K562 (cell line): Measurements from ENCODE around the gene NISCH. TPM values are rescaled to one million over a fixed set of nuclear protein-coding genes. Genes with fewer than 3 reads are reported as not detected.

ENCODE experiments used
- HDAC6 ChIP-seq: IDR thresholded peaks from 2 replicates; pipeline ENCODE4 v1.6.1; 2012; ENCODE audit warnings: low read depth, mild to moderate bottlenecking, control low read depth, inconsistent platforms, low read length, moderate library complexity
- KDM4B ChIP-seq, 2 experiments: fragments of 450-650 bp in 1 of 2; sonication (generic) in 1 of 2; IDR thresholded peaks; 2 replicates each; pipeline ENCODE4 v1.6.1; 2016 to 2017; ENCODE audit warnings: borderline replicate concordance in 2 of 2, antibody characterized with exemption in 1 of 2, low read depth in 1 of 2, mild to moderate bottlenecking in 1 of 2
- MAFG ChIP-seq: fragments of 450-650 bp; conservative IDR thresholded peaks from 2 replicates; pipeline ENCODE4 v1.6.1; 2016; ENCODE audit warnings: missing genetic modification characterization, missing compliant biosample characterization
- MBD2 ChIP-seq: sonication (generic); IDR thresholded peaks from 2 replicates; pipeline ENCODE4 v1.6.1; 2016; ENCODE audit warnings: low read depth, borderline replicate concordance
- MEF2A ChIP-seq: IDR thresholded peaks from 2 replicates; pipeline ENCODE4 v1.6.1; 2011; ENCODE audit warnings: low read depth, mild to moderate bottlenecking, low read length, moderate library complexity; ENCODE audit not compliant: control insufficient read depth
- NRF1 ChIP-seq, 2 experiments: fragments of 450-650 bp; IDR thresholded peaks in 1 of 2; conservative IDR thresholded peaks in 1 of 2; 2 replicates each; pipeline ENCODE4 v1.6.1; 2014; ENCODE audit warnings: mild to moderate bottlenecking in 2 of 2
- PML ChIP-seq: IDR thresholded peaks from 2 replicates; pipeline ENCODE4 v1.6.1; 2012; ENCODE audit warnings: low read length, inconsistent platforms
- ZFP36 ChIP-seq: fragments of 150-350 bp; IDR thresholded peaks from 2 replicates; pipeline ENCODE4 v1.6.1; 2018; ENCODE audit warnings: low read length, low read depth; ENCODE audit not compliant: partially characterized antibody
- ZNF24 ChIP-seq: fragments of 450-650 bp; IDR thresholded peaks from 2 replicates; pipeline ENCODE4 v1.6.1; 2016
- ZNF274 ChIP-seq: IDR thresholded peaks from 2 replicates; pipeline ENCODE4 v1.6.1; 2011; ENCODE audit warnings: low read depth, mild to moderate bottlenecking, low read length, moderate library complexity, borderline replicate concordance
- ZNF408 ChIP-seq: fragments of 250-450 bp; sonication (Bioruptor Pico); IDR thresholded peaks from 2 replicates; pipeline ENCODE4 v1.4.0; 2020; ENCODE audit warnings: low read depth, mild to moderate bottlenecking, moderate library complexity
- polyA plus RNA-seq, 8 experiments: library from polyadenylated mRNA; depleted of rRNA in 4 of 8; stranded (reverse) in 5 of 8; unstranded in 3 of 8; fragments of >200 nt; fragmentation: Nextera tagmentation in 2 of 8; fragmentation: Illumina TruSeq in 1 of 8; extraction: Ambion mirVana in 2 of 8; extraction: Trizol in 1 of 8; gene quantifications; 2 replicates each; pipeline versions ENCODE4 v1.2.1 to v1.2.3, GENCODE V29; 2011 to 2014; ENCODE audit warnings: inconsistent platforms in 1 of 8, missing spikeins in 1 of 8
- total RNA-seq, 7 experiments: library from RNA; depleted of rRNA in 6 of 7; stranded (reverse); fragments of >200 nt in 6 of 7; fragmentation: Illumina TruSeq in 2 of 7; extraction: Trizol in 2 of 7; gene quantifications; 2 replicates each; pipeline versions ENCODE4 v1.2.1 to v1.2.3, GENCODE V29; 2011 to 2021; ENCODE audit warnings: low replicate concordance in 1 of 7
- TF ChIP-seq, protein P1 (sequence below): sonication (generic); formaldehyde crosslinking; IDR thresholded peaks from 2 replicates; pipeline ENCODE4 v1.8.0; 2022; ENCODE audit warnings: missing genetic modification reagents, mild to moderate bottlenecking, moderate library complexity, borderline replicate concordance
- TF ChIP-seq, protein P2 (sequence below): fragments of 250-450 bp; sonication (Bioruptor Pico); IDR thresholded peaks from 2 replicates; pipeline ENCODE4 v1.8.0; 2022; ENCODE audit warnings: inconsistent platforms
- TF ChIP-seq, protein P3 (sequence below), 2 experiments: IDR thresholded peaks; 2 replicates each; pipeline ENCODE4 v1.6.1; 2012; ENCODE audit warnings: improper control_type of control experiment in 2 of 2, low read depth in 2 of 2, low read length in 2 of 2, borderline replicate concordance in 1 of 2
- TF ChIP-seq, protein P4 (sequence below): fragments of 450-650 bp; formaldehyde crosslinking; IDR thresholded peaks from 2 replicates; pipeline ENCODE4 v1.4.0; 2020; ENCODE audit warnings: mild to moderate bottlenecking, moderate library complexity
- TF ChIP-seq, protein P5 (sequence below): fragments of 450-650 bp; IDR thresholded peaks from 2 replicates; pipeline ENCODE4 v1.6.1; 2017; ENCODE audit warnings: mild to moderate bottlenecking, moderate library complexity
- TF ChIP-seq, protein P6 (sequence below): sonication (generic); formaldehyde crosslinking; IDR thresholded peaks from 2 replicates; pipeline ENCODE4 v1.8.1; 2023; ENCODE audit warnings: mild to moderate bottlenecking, missing genetic modification reagents

NISCH gene
- total and polyA plus RNA-seq, 9 of the 15 experiments (the other 6 are each of a cell fraction or from before 2014, with no cell fraction given): 0.44 to 43.5 (median 23.4) TPM

DNA sequence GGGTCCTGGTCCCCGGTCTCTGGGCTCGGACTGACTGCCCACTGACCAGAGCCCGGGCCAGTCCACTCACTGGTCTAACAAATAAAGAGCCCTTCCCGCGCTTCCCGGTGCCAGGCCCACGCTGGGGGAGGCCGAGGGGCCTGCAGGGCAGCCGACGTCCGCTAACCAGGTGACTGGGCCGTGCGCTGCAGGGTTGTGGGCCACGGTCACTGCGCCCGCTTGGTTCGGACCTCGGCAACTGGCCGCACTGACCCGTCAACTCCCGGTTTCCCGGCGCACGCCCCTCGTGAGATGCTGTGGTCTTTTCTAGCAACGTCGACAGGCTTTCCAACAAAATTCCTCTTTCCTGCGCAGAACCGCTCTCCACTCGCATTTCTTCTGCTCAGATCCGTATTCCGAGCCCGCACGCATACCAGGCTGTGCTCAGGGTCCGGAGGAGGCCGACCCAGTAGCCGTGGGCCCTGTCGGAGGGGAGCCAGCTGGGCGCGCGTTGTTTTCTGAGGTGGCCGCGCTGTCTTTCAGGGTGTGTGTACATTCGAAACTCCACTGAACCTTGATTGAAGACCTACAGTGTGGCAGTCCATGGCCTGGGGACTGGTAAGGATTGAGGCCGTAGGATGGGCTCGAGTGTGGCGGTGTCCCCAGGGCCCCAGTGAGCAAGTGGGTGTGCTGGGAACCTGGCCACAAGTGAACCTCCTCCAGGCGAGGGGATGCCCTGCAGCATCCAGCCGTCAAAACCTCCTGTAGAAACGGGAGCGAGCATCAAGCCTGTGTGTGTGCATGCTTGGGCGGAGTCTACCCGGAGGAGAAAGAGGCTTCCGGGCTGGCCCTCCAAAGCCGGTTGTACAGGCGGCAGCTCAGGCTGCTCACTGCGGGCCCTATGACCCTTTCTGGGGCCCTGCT lies 79.1 kb downstream of the NISCH start (continued):
- TF ChIP-seq, protein P1, sequence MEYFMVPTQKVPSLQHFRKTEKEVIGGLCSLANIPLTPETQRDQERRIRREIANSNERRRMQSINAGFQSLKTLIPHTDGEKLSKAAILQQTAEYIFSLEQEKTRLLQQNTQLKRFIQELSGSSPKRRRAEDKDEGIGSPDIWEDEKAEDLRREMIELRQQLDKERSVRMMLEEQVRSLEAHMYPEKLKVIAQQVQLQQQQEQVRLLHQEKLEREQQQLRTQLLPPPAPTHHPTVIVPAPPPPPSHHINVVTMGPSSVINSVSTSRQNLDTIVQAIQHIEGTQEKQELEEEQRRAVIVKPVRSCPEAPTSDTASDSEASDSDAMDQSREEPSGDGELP (CRISPR knock-in tag): peak; percentile 46; the same call in 1 of the 2 replicates
- TF ChIP-seq ZNF274 (no peak), NRF1 (conservative IDR thresholded peaks at IDR 0.05 in 1 of 2, IDR thresholded peaks at IDR 0.05 in 1 of 2) (peak; percentile 40 to 44; a peak in 2 of 4 replicates), MEF2A (no peak), PML (no peak), MBD2 (no peak), KDM4B (IDR thresholded peaks at IDR 0.05; ENCODE audit: borderline replicate concordance in 2 of 2, low read depth in 1 of 2) (no peak), ZFP36 (no peak), HDAC6 (no peak), MAFG (tag) (no peak), ZNF24 (no peak), ZNF408 (CRISPR knock-in tag) (no peak)
- TF ChIP-seq, protein P2, sequence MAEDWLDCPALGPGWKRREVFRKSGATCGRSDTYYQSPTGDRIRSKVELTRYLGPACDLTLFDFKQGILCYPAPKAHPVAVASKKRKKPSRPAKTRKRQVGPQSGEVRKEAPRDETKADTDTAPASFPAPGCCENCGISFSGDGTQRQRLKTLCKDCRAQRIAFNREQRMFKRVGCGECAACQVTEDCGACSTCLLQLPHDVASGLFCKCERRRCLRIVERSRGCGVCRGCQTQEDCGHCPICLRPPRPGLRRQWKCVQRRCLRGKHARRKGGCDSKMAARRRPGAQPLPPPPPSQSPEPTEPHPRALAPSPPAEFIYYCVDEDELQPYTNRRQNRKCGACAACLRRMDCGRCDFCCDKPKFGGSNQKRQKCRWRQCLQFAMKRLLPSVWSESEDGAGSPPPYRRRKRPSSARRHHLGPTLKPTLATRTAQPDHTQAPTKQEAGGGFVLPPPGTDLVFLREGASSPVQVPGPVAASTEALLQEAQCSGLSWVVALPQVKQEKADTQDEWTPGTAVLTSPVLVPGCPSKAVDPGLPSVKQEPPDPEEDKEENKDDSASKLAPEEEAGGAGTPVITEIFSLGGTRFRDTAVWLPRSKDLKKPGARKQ: no peak
- TF ChIP-seq, protein P3, sequence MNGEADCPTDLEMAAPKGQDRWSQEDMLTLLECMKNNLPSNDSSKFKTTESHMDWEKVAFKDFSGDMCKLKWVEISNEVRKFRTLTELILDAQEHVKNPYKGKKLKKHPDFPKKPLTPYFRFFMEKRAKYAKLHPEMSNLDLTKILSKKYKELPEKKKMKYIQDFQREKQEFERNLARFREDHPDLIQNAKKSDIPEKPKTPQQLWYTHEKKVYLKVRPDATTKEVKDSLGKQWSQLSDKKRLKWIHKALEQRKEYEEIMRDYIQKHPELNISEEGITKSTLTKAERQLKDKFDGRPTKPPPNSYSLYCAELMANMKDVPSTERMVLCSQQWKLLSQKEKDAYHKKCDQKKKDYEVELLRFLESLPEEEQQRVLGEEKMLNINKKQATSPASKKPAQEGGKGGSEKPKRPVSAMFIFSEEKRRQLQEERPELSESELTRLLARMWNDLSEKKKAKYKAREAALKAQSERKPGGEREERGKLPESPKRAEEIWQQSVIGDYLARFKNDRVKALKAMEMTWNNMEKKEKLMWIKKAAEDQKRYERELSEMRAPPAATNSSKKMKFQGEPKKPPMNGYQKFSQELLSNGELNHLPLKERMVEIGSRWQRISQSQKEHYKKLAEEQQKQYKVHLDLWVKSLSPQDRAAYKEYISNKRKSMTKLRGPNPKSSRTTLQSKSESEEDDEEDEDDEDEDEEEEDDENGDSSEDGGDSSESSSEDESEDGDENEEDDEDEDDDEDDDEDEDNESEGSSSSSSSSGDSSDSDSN (IDR thresholded peaks at IDR 0.05; ENCODE audit: borderline replicate concordance in 1 of 2, low read depth in 2 of 2, low read length in 2 of 2): peak; percentile 62 to 76; a peak in 2 of 4 replicates
- TF ChIP-seq, protein P4, sequence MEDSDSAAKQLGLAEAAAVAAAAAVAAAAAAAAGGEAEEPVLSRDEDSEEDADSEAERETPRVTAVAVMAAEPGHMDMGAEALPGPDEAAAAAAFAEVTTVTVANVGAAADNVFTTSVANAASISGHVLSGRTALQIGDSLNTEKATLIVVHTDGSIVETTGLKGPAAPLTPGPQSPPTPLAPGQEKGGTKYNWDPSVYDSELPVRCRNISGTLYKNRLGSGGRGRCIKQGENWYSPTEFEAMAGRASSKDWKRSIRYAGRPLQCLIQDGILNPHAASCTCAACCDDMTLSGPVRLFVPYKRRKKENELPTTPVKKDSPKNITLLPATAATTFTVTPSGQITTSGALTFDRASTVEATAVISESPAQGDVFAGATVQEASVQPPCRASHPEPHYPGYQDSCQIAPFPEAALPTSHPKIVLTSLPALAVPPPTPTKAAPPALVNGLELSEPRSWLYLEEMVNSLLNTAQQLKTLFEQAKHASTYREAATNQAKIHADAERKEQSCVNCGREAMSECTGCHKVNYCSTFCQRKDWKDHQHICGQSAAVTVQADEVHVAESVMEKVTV: no peak
- TF ChIP-seq, protein P5, sequence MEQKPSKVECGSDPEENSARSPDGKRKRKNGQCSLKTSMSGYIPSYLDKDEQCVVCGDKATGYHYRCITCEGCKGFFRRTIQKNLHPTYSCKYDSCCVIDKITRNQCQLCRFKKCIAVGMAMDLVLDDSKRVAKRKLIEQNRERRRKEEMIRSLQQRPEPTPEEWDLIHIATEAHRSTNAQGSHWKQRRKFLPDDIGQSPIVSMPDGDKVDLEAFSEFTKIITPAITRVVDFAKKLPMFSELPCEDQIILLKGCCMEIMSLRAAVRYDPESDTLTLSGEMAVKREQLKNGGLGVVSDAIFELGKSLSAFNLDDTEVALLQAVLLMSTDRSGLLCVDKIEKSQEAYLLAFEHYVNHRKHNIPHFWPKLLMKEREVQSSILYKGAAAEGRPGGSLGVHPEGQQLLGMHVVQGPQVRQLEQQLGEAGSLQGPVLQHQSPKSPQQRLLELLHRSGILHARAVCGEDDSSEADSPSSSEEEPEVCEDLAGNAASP: no peak
- TF ChIP-seq, protein P6, sequence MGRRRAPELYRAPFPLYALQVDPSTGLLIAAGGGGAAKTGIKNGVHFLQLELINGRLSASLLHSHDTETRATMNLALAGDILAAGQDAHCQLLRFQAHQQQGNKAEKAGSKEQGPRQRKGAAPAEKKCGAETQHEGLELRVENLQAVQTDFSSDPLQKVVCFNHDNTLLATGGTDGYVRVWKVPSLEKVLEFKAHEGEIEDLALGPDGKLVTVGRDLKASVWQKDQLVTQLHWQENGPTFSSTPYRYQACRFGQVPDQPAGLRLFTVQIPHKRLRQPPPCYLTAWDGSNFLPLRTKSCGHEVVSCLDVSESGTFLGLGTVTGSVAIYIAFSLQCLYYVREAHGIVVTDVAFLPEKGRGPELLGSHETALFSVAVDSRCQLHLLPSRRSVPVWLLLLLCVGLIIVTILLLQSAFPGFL (CRISPR knock-in tag): no peak
